LHCN-M2 (cell line): ENCODE data around the gene STK10. TPM values are rescaled to one million over a fixed set of nuclear protein-coding genes. Genes with fewer than 3 reads are reported as not detected.
"Not testable (repeated sequence)": the region's sequence is repeated elsewhere in the genome, so short reads cannot be mapped to it uniquely, and the experiment has no call there.

Source experiments
- DNase-seq: peaks from one replicate; pipeline ENCODE4 v3.0.0-alpha.2; 2012; ENCODE audit warnings: low read depth
- total RNA-seq: library from RNA; depleted of rRNA; stranded (reverse); fragments of >200 nt; gene quantifications from 2 replicates; pipeline ENCODE4 v1.2.3, GENCODE V29; 2014

Gene STK10
- total RNA-seq, 1 experiment from 2014 or later = 15.9 TPM

GRCh38 chr5:172055996-172056395, 132.0 kb downstream of the STK10 start:
- DNase-seq = no peak

DNA sequence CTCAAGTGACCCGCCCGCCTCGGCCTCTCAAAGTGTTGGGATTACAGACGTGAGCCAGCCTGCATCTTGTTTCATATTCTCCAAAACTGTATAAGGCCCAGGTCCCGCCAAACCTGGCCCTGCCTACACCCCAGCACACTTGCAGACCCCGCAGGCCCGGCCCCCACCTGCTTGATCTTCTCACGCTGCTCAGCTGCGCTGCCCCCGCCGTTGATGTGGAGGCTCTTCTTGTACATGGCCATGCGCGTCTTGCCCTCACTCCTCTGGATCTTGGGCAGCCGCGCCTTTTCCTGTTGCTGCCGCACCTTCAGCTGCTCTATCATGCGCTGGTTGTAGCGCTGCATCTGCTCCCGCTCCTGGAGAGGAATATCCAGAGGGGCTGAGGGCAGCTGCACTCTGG, 132.6 kb downstream of the STK10 start:
- no peak for DNase-seq

DNA sequence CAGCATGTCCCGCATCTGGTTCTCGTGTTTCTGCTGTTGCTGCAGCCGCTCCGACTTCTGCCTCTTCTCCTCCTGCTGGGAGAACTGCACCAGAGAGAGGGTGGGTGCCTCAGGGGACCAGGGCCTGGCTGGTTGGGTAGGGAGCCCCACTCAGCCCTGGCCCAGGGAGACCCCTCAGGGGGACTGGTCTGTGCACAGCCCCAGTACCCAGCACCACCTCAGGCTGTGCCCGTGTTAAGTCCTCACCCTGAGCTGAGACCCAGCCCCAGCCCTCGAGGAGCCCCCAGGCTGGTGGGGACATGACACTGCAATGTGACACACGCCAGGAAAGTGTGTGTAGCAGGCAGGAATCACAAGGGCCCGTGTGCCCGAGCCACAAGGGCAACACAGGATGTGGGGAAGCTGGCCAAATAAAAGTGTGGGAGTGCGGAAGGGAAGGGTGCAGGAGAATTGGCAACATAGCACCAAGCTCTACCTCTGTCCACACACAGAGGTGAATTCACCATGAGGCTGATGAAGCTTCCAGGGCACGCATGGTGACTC, 133.3 kb downstream of the STK10 start:
- DNase-seq = no peak

GRCh38 chr5:172052450-172053236, 135.4 kb downstream of the STK10 start:
- DNase-seq = peak; percentile 23

- peak; percentile 17 for DNase-seq
These were observed 136.2 kb downstream of the STK10 start for GRCh38 chr5:172051643-172052339.

DNA sequence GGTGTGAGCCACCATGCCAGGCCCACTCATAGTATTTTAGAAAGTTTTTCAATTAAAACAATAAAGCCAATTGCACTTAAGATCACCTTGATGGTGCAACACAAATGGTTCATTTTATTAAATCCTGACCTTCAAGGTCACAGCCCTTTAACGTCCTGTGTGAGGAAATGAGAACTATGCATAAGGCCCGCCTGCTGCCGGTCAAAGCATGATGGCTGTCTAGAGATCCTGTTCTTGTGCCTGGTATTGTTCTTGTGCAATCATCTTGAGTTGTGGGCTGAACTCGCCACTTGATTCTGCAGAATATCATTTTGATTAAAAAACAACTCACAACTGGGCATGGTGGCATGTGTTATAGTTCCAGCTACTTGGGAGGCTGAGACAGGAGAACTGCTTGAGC, 137.9 kb downstream of the STK10 start:
- DNase-seq = no peak

DNA sequence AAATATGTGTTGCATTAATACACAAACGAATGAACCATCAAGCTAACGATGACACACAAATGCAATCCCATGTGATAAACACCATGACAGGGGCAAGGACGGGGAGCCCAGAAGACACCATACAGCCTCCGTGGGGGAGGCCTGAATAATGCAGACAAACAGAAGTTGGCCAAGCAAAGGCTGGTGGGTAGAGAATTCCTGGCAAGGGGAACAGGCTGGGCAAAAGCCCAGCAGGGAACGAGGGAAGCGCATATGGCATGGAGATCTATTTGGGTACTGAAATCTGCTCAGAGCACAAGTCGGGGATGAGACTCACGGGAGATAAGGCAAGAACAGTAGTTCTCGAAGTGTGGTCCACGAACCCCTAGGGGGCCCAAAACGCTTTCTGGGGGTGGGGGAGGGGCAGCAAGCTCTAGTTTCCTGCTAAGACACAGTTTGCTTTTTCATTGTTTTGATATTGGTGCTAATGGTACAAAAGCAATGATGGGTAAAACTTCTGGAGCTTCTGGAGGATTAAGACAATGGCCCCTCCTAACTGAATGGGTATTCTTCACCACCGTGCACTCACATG, 138.7 kb downstream of the STK10 start:
- no peak for DNase-seq

- DNase-seq = no peak
These were observed 139.4 kb downstream of the STK10 start for GRCh38 chr5:172048539-172049101.

GRCh38 chr5:172048170-172048422, 139.9 kb downstream of the STK10 start:
- DNase-seq = no peak

DNA sequence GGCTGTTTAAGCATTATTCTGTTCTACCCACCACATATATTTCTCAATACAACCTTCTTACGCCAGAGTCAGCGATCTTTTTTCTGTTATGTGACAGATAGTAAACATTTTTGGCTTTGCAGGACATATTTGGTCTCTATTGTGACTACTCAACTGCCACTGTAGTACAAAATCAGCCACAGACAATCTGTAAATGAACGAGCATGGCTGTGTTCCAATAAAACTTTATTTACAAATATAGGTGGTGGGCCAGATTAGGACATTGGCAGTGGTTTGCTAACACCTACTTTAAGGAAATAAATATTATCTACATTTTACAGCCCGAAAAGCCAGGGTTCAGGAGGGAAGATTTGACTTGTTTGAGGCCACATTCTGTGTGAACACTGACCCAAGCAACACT, 141.4 kb downstream of the STK10 start:
- DNase-seq = no peak

- no peak for DNase-seq
These were observed 142.8 kb downstream of the STK10 start for GRCh38 chr5:172045315-172045632.

GRCh38 chr5:172044631-172045314, 143.3 kb downstream of the STK10 start:
- peak; percentile 14 for DNase-seq

DNA sequence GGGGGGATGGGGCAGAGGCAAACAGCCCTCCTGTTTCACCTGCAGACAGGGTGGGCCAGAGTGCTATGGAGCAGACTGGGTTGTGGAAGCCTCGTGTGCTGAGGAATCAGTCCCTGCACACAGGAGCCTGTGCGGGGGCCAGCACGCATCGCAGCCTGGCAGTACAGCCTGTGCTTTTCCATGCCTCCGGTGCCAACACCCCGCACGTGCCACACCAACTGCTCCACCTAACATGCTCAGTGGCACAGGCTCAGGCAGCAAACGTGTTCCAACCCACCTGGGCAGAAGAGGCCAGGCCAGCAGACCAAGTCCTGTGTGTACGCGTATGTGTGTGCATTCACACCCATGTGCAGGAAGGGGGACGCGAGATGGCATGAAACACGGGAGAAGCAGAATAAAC, 144.2 kb downstream of the STK10 start:
- DNase-seq = no peak

DNA sequence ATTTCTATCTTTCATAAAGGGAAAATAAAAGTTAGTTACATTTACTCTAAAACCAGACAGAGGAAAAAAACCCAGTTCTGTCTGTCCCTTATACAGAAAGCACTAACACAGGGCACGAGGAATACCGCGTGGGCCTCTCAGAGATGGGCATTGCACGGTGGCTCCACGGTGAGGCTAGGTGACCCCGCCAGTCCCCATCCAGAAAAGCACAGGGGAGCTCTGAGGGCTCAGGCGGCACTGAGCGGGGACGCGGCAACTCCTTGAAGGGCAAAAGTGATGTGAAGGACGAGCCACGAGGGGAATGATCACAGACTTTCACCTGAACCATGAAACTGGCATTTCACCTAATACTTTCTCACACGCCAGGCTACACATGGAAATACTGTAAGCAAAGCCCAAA, 145.8 kb downstream of the STK10 start:
- DNase-seq = no peak

DNA sequence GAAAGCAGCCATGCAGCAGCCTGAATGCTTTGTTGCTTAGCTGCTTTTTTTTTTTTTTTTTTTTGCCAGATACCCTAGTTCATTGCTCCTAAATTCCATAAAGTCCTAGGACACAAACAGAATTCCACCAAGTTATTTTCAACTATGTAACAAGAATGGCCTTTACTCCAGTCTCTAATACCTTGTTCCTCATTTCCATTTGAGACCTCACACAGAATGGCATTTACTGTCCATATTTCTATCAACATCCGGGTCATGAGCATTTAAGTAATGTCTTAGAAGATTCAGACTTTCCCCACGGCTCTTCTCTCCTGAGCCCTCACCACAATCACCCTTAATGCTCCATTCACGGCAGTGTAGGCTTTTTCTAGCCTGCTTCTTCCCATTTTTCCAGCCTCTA, 149.9 kb downstream of the STK10 start:
- no peak for DNase-seq

DNA sequence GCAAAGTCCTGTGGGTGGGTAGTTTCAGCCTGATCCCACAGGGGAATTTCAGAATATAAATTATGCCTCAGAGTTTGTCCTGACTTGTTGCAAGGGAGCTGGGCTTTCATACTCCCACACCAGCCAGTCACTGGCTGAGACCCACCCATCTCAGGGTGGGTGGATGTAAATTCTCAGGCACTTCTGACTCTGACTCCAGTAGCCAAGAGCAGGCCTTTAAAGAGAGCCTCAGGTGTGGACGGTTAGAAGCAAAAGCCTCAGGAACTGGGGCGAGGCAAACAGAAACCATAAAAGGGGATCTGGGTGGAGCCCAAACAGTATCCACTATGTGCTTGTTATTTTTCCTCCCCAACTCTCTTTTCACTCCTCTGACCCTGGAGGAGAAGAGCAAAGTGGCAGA, 153.0 kb downstream of the STK10 start:
- DNase-seq = no peak

DNA sequence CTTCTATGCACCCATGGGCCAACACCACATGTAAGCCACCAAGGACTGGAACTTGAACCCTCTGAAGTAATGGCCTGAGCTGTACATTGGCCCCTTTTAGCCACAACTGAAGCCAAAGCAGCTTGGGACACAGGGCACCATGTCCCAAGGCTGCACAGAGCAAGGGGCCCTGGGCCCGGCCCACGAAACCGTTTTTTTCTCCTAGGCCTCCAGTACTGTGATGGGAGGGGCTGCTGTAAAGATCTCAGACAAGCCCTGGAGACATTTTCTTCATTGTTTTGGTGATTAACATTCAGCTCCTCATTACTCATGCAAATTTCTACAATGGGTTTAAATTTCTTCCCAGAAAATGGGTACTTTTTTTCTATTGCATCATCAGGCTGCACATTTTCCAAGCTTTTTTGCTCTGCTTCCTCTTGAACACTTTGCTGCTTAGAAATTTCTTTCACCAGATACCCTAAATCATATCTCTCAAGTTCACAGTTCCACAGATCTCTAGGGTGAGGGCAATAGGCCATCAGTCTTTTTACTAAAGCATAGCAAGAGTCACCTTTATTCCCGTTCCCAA, 156.0 kb downstream of the STK10 start:
- no peak for DNase-seq

- DNase-seq = no peak
These were observed 158.1 kb downstream of the STK10 start for GRCh38 chr5:172029876-172030275.

DNA sequence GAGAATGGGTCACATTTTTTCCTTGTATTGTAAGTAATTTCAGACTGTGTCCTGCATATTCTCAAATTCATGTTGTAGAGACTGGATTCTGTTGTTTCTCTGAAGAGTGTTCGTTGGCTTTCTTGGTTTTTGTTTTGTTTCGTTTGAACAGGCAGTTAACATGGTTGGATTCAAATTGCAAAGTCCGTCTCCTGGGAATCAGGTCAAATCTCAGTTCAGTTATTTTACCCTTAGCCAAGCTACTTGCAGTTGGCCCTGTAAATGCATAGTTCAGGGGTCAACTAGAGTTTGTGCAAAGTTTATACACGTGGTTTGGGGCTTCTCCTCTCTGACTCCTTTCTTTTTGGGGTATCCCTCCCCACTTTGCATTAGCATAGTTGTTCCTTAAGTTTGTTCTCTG, 159.9 kb downstream of the STK10 start:
- DNase-seq = no peak

- not testable (repeated sequence) for DNase-seq
These were observed 167.8 kb downstream of the STK10 start for GRCh38 chr5:172020110-172020786.

GRCh38 chr5:172015346-172015745, 172.7 kb downstream of the STK10 start:
- DNase-seq = no peak
